Tibial nerve (tissue), 4 donors: ENCODE results near the gene MSX1.

Experiments
- CTCF ChIP-seq, 5 experiments: fragments of 200-600 bp in 3 of 5; fragments of 450-650 bp in 2 of 5; sonication (generic) in 3 of 5; IDR thresholded peaks; one replicate each; pipeline ENCODE4 v1.5.1; 2016 to 2019; ENCODE audit warnings: antibody characterized with exemption in 5 of 5, mild to moderate bottlenecking in 3 of 5, moderate library complexity in 2 of 5
- EP300 ChIP-seq, 2 donors: sonication (generic); formaldehyde crosslinking; IDR thresholded peaks; one replicate each; pipeline ENCODE4 v1.6.1; 2017; ENCODE audit warnings: antibody characterized with exemption in 2 of 2, mild to moderate bottlenecking in 1 of 2
- POLR2A ChIP-seq, 2 donors: fragments of 450-650 bp; IDR thresholded peaks; one replicate each; pipeline ENCODE4 v1.6.1; 2017; ENCODE audit warnings: antibody characterized with exemption in 2 of 2, mild to moderate bottlenecking in 2 of 2, moderate library complexity in 2 of 2

- TF ChIP-seq CTCF (IDR thresholded peaks at IDR 0.05), result no peak
- no peak for TF ChIP-seq POLR2A (IDR thresholded peaks at IDR 0.05)
- peak in 1 of 2 donors; percentile 58 for TF ChIP-seq EP300 (IDR thresholded peaks at IDR 0.05)
These were observed 2.0 kb downstream of the MSX1 start for GRCh38 chr4:4861390-4862018.
